GM21529 (cell line): Measurements from ENCODE around the gene TTC14.
"Not testable (repeated sequence)": the region's sequence is repeated elsewhere in the genome, so short reads cannot be mapped to it uniquely, and the experiment has no call there.

Experiments used
- ATAC-seq: cut with Tn5 transposase; IDR thresholded peaks from one replicate; pipeline ENCODE4 v1.9.1; 2021; ENCODE audit not compliant: unreplicated experiment

Gene TTC14

GRCh38 chr3:180601688-180602666 is at the start of gene TTC14:
Gene TTC14, plus strand, starts transcription at chr3:180602163. Its CDS starts 99 bp downstream, at chr3:180602262.
- peak; percentile 98 for ATAC-seq

GRCh38 chr3:180563406-180563805 is 38.6 kb upstream of the TTC14 start:
- no peak for ATAC-seq

GRCh38 chr3:180564676-180565075 is 37.3 kb upstream of the TTC14 start:
- ATAC-seq, result no peak

GRCh38 chr3:180570238-180570637 is 31.7 kb upstream of the TTC14 start:
- no peak for ATAC-seq

- peak; percentile 95 for ATAC-seq
Observed at GRCh38 chr3:180571831-180572598, 29.9 kb upstream of the TTC14 start.

- ATAC-seq, result no peak
Observed at GRCh38 chr3:180575571-180575970, 26.4 kb upstream of the TTC14 start.

- no peak for ATAC-seq
Observed at GRCh38 chr3:180580934-180581333, 21.0 kb upstream of the TTC14 start.

GRCh38 chr3:180590396-180590795 is 11.6 kb upstream of the TTC14 start:
- no peak for ATAC-seq

- ATAC-seq, result not testable (repeated sequence)
Observed at GRCh38 chr3:180593631-180594030, 8.3 kb upstream of the TTC14 start.

- ATAC-seq, result peak; percentile 69
Observed at GRCh38 chr3:180594631-180595558, 7.1 kb upstream of the TTC14 start.

GRCh38 chr3:180595559-180595935 is 6.4 kb upstream of the TTC14 start:
- no peak for ATAC-seq

GRCh38 chr3:180600473-180600872 is 1.5 kb upstream of the TTC14 start:
- no peak for ATAC-seq

GRCh38 chr3:180611006-180611405 is 9.0 kb downstream of the TTC14 start:
- ATAC-seq, result no peak

- no peak for ATAC-seq
Observed at GRCh38 chr3:180612364-180612763, 10.4 kb downstream of the TTC14 start.

GRCh38 chr3:180615954-180616353 is 14.0 kb downstream of the TTC14 start:
- ATAC-seq, result no peak

GRCh38 chr3:180617049-180617448 is 15.1 kb downstream of the TTC14 start:
- no peak for ATAC-seq

- ATAC-seq, result not testable (repeated sequence)
Observed at GRCh38 chr3:180618563-180618962, 16.6 kb downstream of the TTC14 start.

- ATAC-seq, result no peak
Observed at GRCh38 chr3:180619723-180620122, 17.8 kb downstream of the TTC14 start.

- peak; percentile 73 for ATAC-seq
Observed at GRCh38 chr3:180624714-180625113, 22.8 kb downstream of the TTC14 start.

GRCh38 chr3:180626844-180627243 is 24.9 kb downstream of the TTC14 start:
- ATAC-seq, result peak; percentile 95

- ATAC-seq, result no peak
Observed at GRCh38 chr3:180630371-180630770, 28.4 kb downstream of the TTC14 start.
